ENCODE measurements around the gene CD320. TPM values are rescaled to one million over a fixed set of nuclear protein-coding genes. Genes with fewer than 3 reads are reported as not detected.

The CD320 gene
- polyA plus RNA-seq, 2 of the 4 experiments (the other 2 are of a cell fraction) = 28.8 to 54.1 TPM

DNA sequence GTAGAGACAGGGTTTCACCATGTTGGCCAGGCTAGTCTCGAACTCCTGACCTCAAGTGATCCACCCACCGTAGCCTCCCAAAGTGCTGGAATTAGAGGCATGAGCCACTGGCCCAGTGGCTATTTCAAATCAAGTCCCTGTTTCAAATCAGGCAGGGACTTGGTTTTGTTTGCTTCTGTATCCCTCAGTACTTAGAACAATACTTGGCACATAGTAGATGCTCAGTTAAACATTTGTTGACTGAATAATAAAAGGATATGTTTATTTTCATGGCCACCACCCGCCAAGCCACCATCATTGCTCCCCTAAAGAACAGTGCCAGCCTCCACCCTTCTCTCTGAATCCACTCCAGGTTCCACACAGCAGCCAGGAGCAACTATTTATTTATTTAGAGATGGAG, 17.3 kb upstream of the CD320 start:
- CTCF ChIA-PET = interaction anchor here (0.5 to 2.5 kb wide), 3 partner anchors 10 to 29 kb away, joined by 3 to 14 read pairs (median 9); no protein-coding TSS in a partner anchor
- WGBS (ENCODE audit: missing lambda C conversion rate) = 74% methylated on average over 3 of the region's 3 CpGs
- FAIRE-seq (no peak), DNase-seq (ENCODE audit: low read depth in 1 of 2, low spot score in 1 of 2) (no peak), ATAC-seq (no peak)
- POLR2A ChIA-PET = no interaction called here
- Histone ChIP-seq H3K27ac (no peak overlapping the region), H3K4me3 (no peak overlapping the region), H3K4me1 (peaks cover 13% of the 10 kb centered on the region), H3K4me2 (no peak overlapping the region), H3K9me3 (no peaks in the 10 kb centered on the region)
- TF ChIP-seq JUN (IDR thresholded peaks at IDR 0.05) (no peak), MAZ (IDR thresholded peaks at IDR 0.05; ENCODE audit: borderline replicate concordance, low read depth, low read length) (no peak), RAD21 (conservative IDR thresholded peaks at IDR 0.05 in 1 of 2, IDR thresholded peaks at IDR 0.05 in 1 of 2) (no peak), NR3C1 (IDR thresholded peaks at IDR 0.05) (no peak), CHD4 (IDR thresholded peaks at IDR 0.05; ENCODE audit: borderline replicate concordance) (no peak), RNF2 (IDR thresholded peaks at IDR 0.05; ENCODE audit: borderline replicate concordance, low read depth) (no peak), JUNB (IDR thresholded peaks at IDR 0.05) (no peak), KDM1A (IDR thresholded peaks at IDR 0.05; ENCODE audit: low read depth) (no peak), SMC3 (IDR thresholded peaks at IDR 0.05) (no peak), RARB (CRISPR knock-in tag; IDR thresholded peaks at IDR 0.05) (no peak), HEYL (CRISPR knock-in tag; IDR thresholded peaks at IDR 0.05) (no peak), RCOR1 (IDR thresholded peaks at IDR 0.05; ENCODE audit: low read depth, low read length) (no peak)
- TF ChIP-seq, protein P1, sequence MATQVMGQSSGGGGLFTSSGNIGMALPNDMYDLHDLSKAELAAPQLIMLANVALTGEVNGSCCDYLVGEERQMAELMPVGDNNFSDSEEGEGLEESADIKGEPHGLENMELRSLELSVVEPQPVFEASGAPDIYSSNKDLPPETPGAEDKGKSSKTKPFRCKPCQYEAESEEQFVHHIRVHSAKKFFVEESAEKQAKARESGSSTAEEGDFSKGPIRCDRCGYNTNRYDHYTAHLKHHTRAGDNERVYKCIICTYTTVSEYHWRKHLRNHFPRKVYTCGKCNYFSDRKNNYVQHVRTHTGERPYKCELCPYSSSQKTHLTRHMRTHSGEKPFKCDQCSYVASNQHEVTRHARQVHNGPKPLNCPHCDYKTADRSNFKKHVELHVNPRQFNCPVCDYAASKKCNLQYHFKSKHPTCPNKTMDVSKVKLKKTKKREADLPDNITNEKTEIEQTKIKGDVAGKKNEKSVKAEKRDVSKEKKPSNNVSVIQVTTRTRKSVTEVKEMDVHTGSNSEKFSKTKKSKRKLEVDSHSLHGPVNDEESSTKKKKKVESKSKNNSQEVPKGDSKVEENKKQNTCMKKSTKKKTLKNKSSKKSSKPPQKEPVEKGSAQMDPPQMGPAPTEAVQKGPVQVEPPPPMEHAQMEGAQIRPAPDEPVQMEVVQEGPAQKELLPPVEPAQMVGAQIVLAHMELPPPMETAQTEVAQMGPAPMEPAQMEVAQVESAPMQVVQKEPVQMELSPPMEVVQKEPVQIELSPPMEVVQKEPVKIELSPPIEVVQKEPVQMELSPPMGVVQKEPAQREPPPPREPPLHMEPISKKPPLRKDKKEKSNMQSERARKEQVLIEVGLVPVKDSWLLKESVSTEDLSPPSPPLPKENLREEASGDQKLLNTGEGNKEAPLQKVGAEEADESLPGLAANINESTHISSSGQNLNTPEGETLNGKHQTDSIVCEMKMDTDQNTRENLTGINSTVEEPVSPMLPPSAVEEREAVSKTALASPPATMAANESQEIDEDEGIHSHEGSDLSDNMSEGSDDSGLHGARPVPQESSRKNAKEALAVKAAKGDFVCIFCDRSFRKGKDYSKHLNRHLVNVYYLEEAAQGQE (IDR thresholded peaks at IDR 0.05) = no peak
- TF ChIP-seq, protein P2, sequence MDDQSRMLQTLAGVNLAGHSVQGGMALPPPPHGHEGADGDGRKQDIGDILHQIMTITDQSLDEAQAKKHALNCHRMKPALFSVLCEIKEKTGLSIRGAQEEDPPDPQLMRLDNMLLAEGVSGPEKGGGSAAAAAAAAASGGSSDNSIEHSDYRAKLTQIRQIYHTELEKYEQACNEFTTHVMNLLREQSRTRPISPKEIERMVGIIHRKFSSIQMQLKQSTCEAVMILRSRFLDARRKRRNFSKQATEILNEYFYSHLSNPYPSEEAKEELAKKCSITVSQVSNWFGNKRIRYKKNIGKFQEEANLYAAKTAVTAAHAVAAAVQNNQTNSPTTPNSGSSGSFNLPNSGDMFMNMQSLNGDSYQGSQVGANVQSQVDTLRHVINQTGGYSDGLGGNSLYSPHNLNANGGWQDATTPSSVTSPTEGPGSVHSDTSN (IDR thresholded peaks at IDR 0.05) = no peak
- TF ChIP-seq, protein P3, sequence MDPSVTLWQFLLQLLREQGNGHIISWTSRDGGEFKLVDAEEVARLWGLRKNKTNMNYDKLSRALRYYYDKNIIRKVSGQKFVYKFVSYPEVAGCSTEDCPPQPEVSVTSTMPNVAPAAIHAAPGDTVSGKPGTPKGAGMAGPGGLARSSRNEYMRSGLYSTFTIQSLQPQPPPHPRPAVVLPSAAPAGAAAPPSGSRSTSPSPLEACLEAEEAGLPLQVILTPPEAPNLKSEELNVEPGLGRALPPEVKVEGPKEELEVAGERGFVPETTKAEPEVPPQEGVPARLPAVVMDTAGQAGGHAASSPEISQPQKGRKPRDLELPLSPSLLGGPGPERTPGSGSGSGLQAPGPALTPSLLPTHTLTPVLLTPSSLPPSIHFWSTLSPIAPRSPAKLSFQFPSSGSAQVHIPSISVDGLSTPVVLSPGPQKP (IDR thresholded peaks at IDR 0.05; ENCODE audit: low read depth, low read length) = no peak
- TF ChIP-seq, protein P4, sequence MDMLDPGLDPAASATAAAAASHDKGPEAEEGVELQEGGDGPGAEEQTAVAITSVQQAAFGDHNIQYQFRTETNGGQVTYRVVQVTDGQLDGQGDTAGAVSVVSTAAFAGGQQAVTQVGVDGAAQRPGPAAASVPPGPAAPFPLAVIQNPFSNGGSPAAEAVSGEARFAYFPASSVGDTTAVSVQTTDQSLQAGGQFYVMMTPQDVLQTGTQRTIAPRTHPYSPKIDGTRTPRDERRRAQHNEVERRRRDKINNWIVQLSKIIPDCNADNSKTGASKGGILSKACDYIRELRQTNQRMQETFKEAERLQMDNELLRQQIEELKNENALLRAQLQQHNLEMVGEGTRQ (IDR thresholded peaks at IDR 0.05) = no peak

DNA sequence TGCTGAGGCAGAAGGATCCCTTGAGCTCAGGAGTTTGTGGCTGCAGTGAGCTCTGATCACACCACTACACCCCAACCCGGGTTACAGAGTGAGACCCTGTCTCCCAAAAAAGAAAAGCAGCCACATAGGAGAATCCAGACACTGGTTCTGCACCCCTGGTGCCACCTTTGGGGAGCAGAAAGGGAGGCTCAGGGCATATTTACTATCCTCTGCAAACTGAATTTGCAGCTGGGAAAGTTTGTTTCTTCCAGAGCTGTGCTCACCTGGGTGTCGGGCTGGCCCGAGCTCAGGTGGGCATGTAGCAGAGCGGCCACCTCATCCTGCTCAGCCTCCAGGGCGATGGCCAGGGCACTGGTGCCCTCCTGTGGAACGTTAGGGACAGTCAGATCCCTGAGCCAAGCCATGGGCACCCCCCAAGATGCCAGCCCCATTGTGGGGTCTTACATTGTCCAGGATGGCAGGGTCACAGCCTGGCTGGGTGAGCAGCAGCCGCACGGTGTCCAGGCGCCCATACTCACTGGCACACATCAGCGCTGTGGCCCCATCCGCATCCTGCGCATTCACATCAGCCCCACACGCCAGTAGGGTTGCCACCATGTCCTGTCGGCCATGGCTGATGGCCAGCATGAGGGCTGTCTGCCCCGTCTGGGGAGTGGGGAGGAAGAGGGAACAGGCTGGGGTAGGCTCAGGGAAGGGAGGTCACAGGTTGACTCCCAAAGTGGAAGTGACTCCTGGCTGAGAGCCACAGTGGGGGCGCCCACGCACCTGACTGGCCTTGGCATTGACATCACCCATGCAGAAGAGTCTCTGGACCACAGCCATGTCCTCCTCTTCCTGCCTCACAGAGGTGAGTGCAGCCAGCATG, 16.3 kb upstream of the CD320 start:
- ChIA-PET POLR2A (interaction anchor here (2.0 kb wide), 1 partner anchor 11 kb away, joined by 17 read pairs; no protein-coding TSS in a partner anchor), CTCF (interaction anchor here (1.0 to 2.5 kb wide), 3 partner anchors 10 to 30 kb away, joined by 3 to 14 read pairs (median 5); no protein-coding TSS in a partner anchor)
- ATAC-seq (peak; percentile 15 to 19; a peak in 2 of 6 replicates), DNase-seq (ENCODE audit: low read depth in 1 of 2, low spot score in 1 of 2) (no peak), FAIRE-seq (no peak)
- H3K4me2 ChIP-seq = no peak overlapping the region; the same call in 2 of the 3 replicates
- H3K4me3 ChIP-seq = no peak overlapping the region
- TF ChIP-seq SMC3 (IDR thresholded peaks at IDR 0.05) = no peak
- TF ChIP-seq JUN (IDR thresholded peaks at IDR 0.05) = 0 out of 5 replicates have a peak, but pooled peaks of 1 of the 2 experiments have one; percentile 32
- TF ChIP-seq POLR2AphosphoS2 (conservative IDR thresholded peaks at IDR 0.05; ENCODE audit: low read length) = peak; percentile 64; the same call in 1 of the 2 replicates
- TF ChIP-seq EHMT2 (IDR thresholded peaks at IDR 0.05; ENCODE audit: low read depth) = no peak
- TF ChIP-seq ZFP36 (IDR thresholded peaks at IDR 0.05; ENCODE audit: borderline replicate concordance, partially characterized antibody) = no peak
- peak; percentile 5; the same call in 1 of the 2 replicates for TF ChIP-seq POLR2A (IDR thresholded peaks at IDR 0.05; ENCODE audit: low read length)
- 80% methylated on average over 1 of the region's 17 CpGs for WGBS (ENCODE audit: missing lambda C conversion rate)
- no peaks in the 10 kb centered on the region for H3K9me3 ChIP-seq
- no peak overlapping the region for H3K27ac ChIP-seq
- peaks cover 22% of the 10 kb centered on the region for H3K4me1 ChIP-seq

Measured in A549 (cell line).